Measurements from ENCODE around the gene WIPF2.

- TF ChIP-seq CTCF (IDR thresholded peaks at IDR 0.05; ENCODE audit: low read depth, low read length) (no peak), MAX (IDR thresholded peaks at IDR 0.05; ENCODE audit: low read depth, low read length) (no peak), MYC (IDR thresholded peaks at IDR 0.05; ENCODE audit: low read depth, low read length) (no peak)
Measured at GRCh38 chr17:40316571-40317344, 97.7 kb downstream of the WIPF2 start.

Measured in NB4 (cell line).